BJ (cell line): Measurements from ENCODE around the gene RSPRY1. TPM values are rescaled to one million over a fixed set of nuclear protein-coding genes. Genes with fewer than 3 reads are reported as not detected.

Experiments
- CTCF ChIA-PET: fragments of 350-600 bp; formaldehyde crosslinking; extraction: SDS; loops from one replicate; lab custom pipeline; 2021; ENCODE audit warnings: antibody characterized with exemption, inconsistent platforms; lab: Yijun Ruan, JAX
- POLR2A ChIA-PET: fragments of 300-600 bp; sonication (Branson Sonifier 250); formaldehyde crosslinking; extraction: SDS; loops from one replicate; lab custom pipeline; 2021; ENCODE audit warnings: antibody characterized with exemption; lab: Charles Lee
- DNase-seq: peaks from one replicate; pipeline ENCODE4 v3.0.0-alpha.2; 2011; ENCODE audit warnings: low read depth
- H3K27me3 ChIP-seq: 2 replicates; pipeline ENCODE4 v1.6.0; 2011; ENCODE audit warnings: low read length; ENCODE audit not compliant: control insufficient read depth, insufficient read depth
- H3K36me3 ChIP-seq: 2 replicates; pipeline ENCODE4 v1.5.1; 2011; ENCODE audit warnings: low read length; ENCODE audit not compliant: control insufficient read depth, insufficient read depth
- H3K4me3 ChIP-seq: 2 replicates; pipeline ENCODE4 v1.5.1; 2011; ENCODE audit warnings: low read depth, mild to moderate bottlenecking, control low read depth, low read length
- polyA plus RNA-seq: library from polyadenylated mRNA; depleted of rRNA; stranded (reverse); fragments of >200 nt; gene quantifications from 2 replicates; pipeline ENCODE4 v1.2.3, GENCODE V29; 2011
- TF ChIP-seq, protein P1 (sequence below): IDR thresholded peaks from 2 replicates; pipeline ENCODE4 v1.5.1; 2011; ENCODE audit warnings: low read depth, mild to moderate bottlenecking, control low read depth, inconsistent platforms, low read length, moderate library complexity; ENCODE audit not compliant: insufficient read depth

The RSPRY1 gene
- polyA plus RNA-seq, 1 experiment: 29.7 TPM

DNA sequence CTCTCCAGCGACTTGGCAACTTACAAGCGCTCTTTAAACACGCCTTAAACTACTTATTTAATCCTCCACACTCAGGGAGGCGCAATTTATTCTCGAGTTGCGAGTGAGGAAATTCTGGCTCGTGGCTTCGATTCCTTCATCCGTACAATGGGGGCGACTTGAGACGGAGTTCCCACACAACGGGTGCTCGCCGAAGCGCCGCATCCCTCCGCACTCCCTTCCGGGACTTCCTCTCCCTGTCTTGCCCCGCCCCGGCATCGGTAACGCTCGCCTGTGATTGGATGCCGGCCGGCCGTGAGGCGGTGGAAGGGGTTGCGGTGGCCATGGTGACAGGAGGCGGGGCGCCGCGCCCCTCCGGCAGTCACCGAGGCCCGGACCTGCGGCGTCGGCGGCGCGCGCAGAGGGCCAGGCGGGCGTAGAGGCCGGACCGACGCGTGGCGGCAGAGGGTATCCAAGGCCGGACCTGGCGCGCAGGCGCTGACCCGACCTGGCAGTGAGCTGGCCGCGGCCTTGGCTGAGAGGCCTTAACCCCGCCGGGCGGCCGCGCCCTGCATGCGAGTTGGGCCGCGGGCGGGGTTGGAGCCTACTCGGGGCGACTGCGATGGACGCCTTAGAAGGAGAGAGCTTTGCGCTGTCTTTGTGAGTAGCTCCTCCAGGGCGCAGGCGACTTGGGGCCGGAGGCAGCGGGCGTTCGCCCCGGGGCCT lies 58.8 kb downstream of the RSPRY1 start, which contains the start of gene ARL2BP:
Gene ARL2BP, plus strand, starts transcription at position 493 of the 705 bp plus-strand sequence. Its CDS starts 109 bp downstream, at position 602.
- peak; percentile 88 for DNase-seq
- peak within 1 kb of the TSS; percentile 84 for H3K4me3 ChIP-seq
- POLR2A ChIA-PET: interaction anchor here (0.6 to 1.0 kb wide), 3 partner anchors 8 to 202 kb away, joined by 3 to 4 read pairs (median 3); partner anchors contain the start of genes CIAPIN1 and COQ9
- TF ChIP-seq, protein P1, sequence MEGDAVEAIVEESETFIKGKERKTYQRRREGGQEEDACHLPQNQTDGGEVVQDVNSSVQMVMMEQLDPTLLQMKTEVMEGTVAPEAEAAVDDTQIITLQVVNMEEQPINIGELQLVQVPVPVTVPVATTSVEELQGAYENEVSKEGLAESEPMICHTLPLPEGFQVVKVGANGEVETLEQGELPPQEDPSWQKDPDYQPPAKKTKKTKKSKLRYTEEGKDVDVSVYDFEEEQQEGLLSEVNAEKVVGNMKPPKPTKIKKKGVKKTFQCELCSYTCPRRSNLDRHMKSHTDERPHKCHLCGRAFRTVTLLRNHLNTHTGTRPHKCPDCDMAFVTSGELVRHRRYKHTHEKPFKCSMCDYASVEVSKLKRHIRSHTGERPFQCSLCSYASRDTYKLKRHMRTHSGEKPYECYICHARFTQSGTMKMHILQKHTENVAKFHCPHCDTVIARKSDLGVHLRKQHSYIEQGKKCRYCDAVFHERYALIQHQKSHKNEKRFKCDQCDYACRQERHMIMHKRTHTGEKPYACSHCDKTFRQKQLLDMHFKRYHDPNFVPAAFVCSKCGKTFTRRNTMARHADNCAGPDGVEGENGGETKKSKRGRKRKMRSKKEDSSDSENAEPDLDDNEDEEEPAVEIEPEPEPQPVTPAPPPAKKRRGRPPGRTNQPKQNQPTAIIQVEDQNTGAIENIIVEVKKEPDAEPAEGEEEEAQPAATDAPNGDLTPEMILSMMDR: no peak
- CTCF ChIA-PET: interaction anchor here (0.6 to 2.5 kb wide), 4 partner anchors 56 to 172 kb away, joined by 5 to 7 read pairs (median 6); partner anchors contain the start of gene CPNE2
- no peaks in the 10 kb centered on the region for H3K27me3 ChIP-seq
- peaks cover 7% of the 10 kb centered on the region for H3K36me3 ChIP-seq

DNA sequence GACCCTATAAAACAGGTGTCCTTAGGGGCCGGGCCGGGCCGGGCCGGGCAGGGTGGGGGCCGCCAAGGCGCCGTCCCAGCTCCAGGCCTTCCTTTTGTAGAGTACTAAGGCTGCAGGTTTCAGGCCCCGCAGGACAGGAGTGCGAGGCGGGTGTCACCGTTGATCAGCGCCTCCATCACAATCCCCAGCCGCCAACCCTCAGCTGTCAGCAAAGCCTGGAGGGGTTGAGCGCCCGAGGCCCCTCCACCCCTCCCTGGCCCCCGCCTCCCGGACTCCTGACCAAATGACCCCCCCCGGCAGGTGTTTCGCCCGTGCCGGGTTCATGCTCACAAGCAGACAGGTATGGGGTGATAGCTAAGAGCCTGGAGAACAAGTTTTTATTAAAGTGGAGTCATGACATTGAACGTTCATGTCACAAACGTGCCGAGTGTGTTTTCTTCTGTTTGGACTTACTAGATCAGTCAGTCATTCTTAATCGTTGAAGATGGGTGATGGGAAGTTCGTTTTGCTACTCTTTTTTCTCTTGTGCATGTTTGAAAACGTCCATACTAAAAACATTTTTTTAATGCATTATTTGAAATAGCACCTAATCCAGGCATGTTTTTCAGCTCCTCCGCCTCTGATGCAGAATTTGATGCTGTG lies 59.5 kb downstream of the RSPRY1 start:
- ChIA-PET POLR2A (interaction anchor here (0.6 to 1.0 kb wide), 3 partner anchors 7 to 201 kb away, joined by 3 to 4 read pairs (median 3); partner anchors contain the start of genes CIAPIN1 and COQ9), CTCF (interaction anchor here (0.6 to 2.5 kb wide), 5 partner anchors 55 to 171 kb away, joined by 3 to 7 read pairs (median 5); partner anchors contain the start of gene CPNE2)
- H3K27me3 ChIP-seq: no peaks in the 10 kb centered on the region
- TF ChIP-seq, protein P1: no peak
- DNase-seq: no peak
- H3K4me3 ChIP-seq: peak overlapping the region; percentile 84
- peaks cover 11% of the 10 kb centered on the region for H3K36me3 ChIP-seq

DNA sequence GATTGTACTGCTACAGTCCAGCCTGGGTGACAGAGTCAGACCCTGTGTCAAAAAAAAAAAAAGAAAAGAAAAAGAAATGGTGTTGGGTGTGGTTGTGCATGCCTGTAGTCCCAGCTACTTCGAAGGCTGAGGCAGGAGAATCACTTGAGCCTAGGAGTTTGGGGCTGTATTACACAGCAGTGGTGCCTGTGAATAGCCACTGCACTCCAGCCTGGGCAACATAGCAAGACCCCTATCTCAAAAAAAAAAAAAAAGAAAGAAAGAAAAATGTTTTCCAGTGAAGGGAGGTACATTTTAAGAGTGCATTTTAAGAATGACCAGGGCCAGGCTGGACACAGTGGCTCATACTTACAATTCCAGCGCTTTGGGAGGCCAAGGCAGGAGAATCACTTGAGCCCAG lies 65.2 kb downstream of the RSPRY1 start:
- no peak overlapping the region for H3K4me3 ChIP-seq
- ChIA-PET POLR2A (no interaction called here), CTCF (interaction anchor here (1.0 kb wide), 1 partner anchor 48 kb away, joined by 3 read pairs; no protein-coding TSS in a partner anchor)
- DNase-seq: no peak
- peaks cover 26% of the 10 kb centered on the region for H3K36me3 ChIP-seq
- TF ChIP-seq, protein P1: no peak
- no peaks in the 10 kb centered on the region for H3K27me3 ChIP-seq

DNA sequence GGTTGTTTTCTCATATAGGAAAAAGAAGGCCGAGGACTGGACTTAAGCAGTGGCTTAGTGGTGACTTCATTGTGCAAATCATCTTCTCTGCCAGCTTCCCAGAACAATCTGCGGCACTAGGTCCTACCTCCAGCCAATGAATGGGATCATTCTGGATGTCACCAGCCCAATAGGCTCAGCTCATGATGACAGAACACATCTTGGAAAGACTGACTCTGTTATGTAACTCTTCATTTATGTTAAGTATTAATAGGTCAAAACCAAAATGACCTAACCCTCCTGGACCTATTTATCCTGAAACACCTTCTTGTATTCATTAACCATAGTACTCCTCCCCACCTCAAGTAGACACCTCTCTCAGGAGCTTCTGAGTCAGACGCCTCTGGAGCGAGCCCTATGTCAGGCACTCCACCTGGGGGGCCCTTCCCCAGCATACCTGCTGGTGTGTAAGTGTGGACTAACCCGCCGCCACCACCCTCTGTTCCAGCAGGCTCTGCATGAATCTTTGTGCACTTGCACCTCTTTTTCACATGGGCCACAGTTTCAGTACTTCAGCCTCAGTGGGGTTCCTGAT lies 66.1 kb downstream of the RSPRY1 start:
- DNase-seq: no peak

More for the DNA sequence above, 66.1 kb downstream of the RSPRY1 start:
- ChIA-PET POLR2A (no interaction called here), CTCF (no interaction called here)
- Histone ChIP-seq H3K4me3 (no peak overlapping the region), H3K36me3 (peaks cover 26% of the 10 kb centered on the region), H3K27me3 (no peaks in the 10 kb centered on the region)
- TF ChIP-seq, protein P1: no peak
